Glomerular visceral epithelial cell (primary cell): ENCODE data around the gene STUM.
"Not testable (repeated sequence)": the region's sequence is repeated elsewhere in the genome, so short reads cannot be mapped to it uniquely, and the experiment has no call there.

Experiments
- DNase-seq: peaks from one replicate; pipeline ENCODE4 v3.0.0-alpha.2; 2016; ENCODE audit errors: extremely low spot score

STUM gene

GRCh38 chr1:226580625-226581270 is 32.2 kb downstream of the STUM start:
- no peak for DNase-seq

- DNase-seq, result no peak
Observed at GRCh38 chr1:226581650-226582330, 33.2 kb downstream of the STUM start.

GRCh38 chr1:226582966-226583365 is 34.4 kb downstream of the STUM start:
- DNase-seq, result no peak

- no peak for DNase-seq
Observed at GRCh38 chr1:226584164-226584563, 35.6 kb downstream of the STUM start.

GRCh38 chr1:226586116-226586515 is 37.6 kb downstream of the STUM start:
- DNase-seq, result no peak

GRCh38 chr1:226586650-226587422 is 38.3 kb downstream of the STUM start:
- peak; percentile 61 for DNase-seq

- no peak for DNase-seq
Observed at GRCh38 chr1:226588484-226588883, 39.9 kb downstream of the STUM start.

GRCh38 chr1:226589008-226589733 is 40.6 kb downstream of the STUM start:
- DNase-seq, result peak; percentile 11

- no peak for DNase-seq
Observed at GRCh38 chr1:226590614-226591013, 42.0 kb downstream of the STUM start.

GRCh38 chr1:226593541-226593940 is 45.0 kb downstream of the STUM start:
- DNase-seq, result no peak

GRCh38 chr1:226596531-226597165 is 48.1 kb downstream of the STUM start:
- no peak for DNase-seq

- no peak for DNase-seq
Observed at GRCh38 chr1:226597616-226598454, 49.3 kb downstream of the STUM start.

GRCh38 chr1:226598455-226598849 is 49.9 kb downstream of the STUM start:
- DNase-seq, result no peak

GRCh38 chr1:226598955-226599354 is 50.4 kb downstream of the STUM start:
- not testable (repeated sequence) for DNase-seq

- DNase-seq, result no peak
Observed at GRCh38 chr1:226599636-226600238, 51.2 kb downstream of the STUM start.

GRCh38 chr1:226600254-226600653 is 51.7 kb downstream of the STUM start:
- DNase-seq, result no peak

GRCh38 chr1:226601456-226601855 is 52.9 kb downstream of the STUM start:
- no peak for DNase-seq

GRCh38 chr1:226602186-226603021 is 53.8 kb downstream of the STUM start:
- DNase-seq, result no peak
